GM23338 (cell line): ENCODE data around the gene CD59. TPM values are rescaled to one million over a fixed set of nuclear protein-coding genes. Genes with fewer than 3 reads are reported as not detected.

Experiments
- ATAC-seq: fragments of 200-7000 bp; cut with Tn5 transposase; 3 replicates; pipeline ENCODE4 v1.9.1; 2020
- DNase-seq: peaks from one replicate; pipeline ENCODE4 v3.0.0-alpha.2; 2015; ENCODE audit warnings: low spot score
- H2AFZ ChIP-seq: fragments of 200-600 bp; sonication (generic); 2 replicates; pipeline ENCODE4 v1.8.0; 2016; ENCODE audit warnings: antibody characterized with exemption, mild to moderate bottlenecking, moderate library complexity
- H3F3A ChIP-seq: fragments of 200-600 bp; sonication (generic); replicated peaks from 2 replicates; pipeline ENCODE4 v1.8.0; 2017; ENCODE audit warnings: antibody characterized with exemption, mixed run types, low read depth
- H3K27ac ChIP-seq: fragments of 200-600 bp; sonication (generic); 2 replicates; pipeline ENCODE4 v1.6.1; 2016; ENCODE audit warnings: low read depth
- H3K27me3 ChIP-seq: fragments of 200-600 bp; sonication (generic); 2 replicates; pipeline ENCODE4 v1.8.0; 2016; ENCODE audit warnings: mild to moderate bottlenecking, mixed run types, moderate library complexity; ENCODE audit not compliant: insufficient read depth
- H3K36me3 ChIP-seq: fragments of 200-600 bp; sonication (generic); 2 replicates; pipeline ENCODE4 v1.8.0; 2016; ENCODE audit warnings: mild to moderate bottlenecking; ENCODE audit not compliant: insufficient read depth
- H3K4me1 ChIP-seq: fragments of 200-600 bp; sonication (generic); 2 replicates; pipeline ENCODE4 v1.8.0; 2016; ENCODE audit warnings: mild to moderate bottlenecking, moderate library complexity; ENCODE audit not compliant: insufficient read depth
- H3K4me2 ChIP-seq: fragments of 200-600 bp; sonication (generic); 2 replicates; pipeline ENCODE4 v1.7.1; 2017; ENCODE audit warnings: mixed run types
- H3K4me3 ChIP-seq: fragments of 200-600 bp; sonication (generic); 2 replicates; pipeline ENCODE4 v1.6.1; 2016; ENCODE audit warnings: mixed run types
- H3K79me2 ChIP-seq: fragments of 200-600 bp; sonication (generic); replicated peaks from 2 replicates; pipeline ENCODE4 v1.8.0; 2017; ENCODE audit warnings: mild to moderate bottlenecking; ENCODE audit not compliant: insufficient read depth
- H3K9me2 ChIP-seq: fragments of 200-600 bp; sonication (generic); 2 replicates; pipeline ENCODE4 v1.8.0; 2017; ENCODE audit not compliant: insufficient read depth
- H4K20me1 ChIP-seq: fragments of 200-600 bp; sonication (generic); replicated peaks from 2 replicates; pipeline ENCODE4 v1.8.0; 2017; ENCODE audit warnings: mild to moderate bottlenecking; ENCODE audit not compliant: insufficient read depth
- H3K27ac Mint-ChIP-seq: 2 replicates; pipeline ENCODE4 v1.8.0; 2020; ENCODE audit warnings: inconsistent platforms, mild to moderate bottlenecking, moderate library complexity, mixed read lengths
- H3K27me3 Mint-ChIP-seq: 3 replicates; pipeline ENCODE4 v1.8.0; 2022; ENCODE audit warnings: low read depth, mild to moderate bottlenecking, moderate library complexity, mixed read lengths, inconsistent platforms; ENCODE audit not compliant: insufficient read depth, poor library complexity
- H3K36me3 Mint-ChIP-seq: 3 replicates; pipeline ENCODE4 v1.8.0; 2021; ENCODE audit warnings: low read depth, mild to moderate bottlenecking, inconsistent platforms, moderate library complexity, mixed read lengths
- H3K4me1 Mint-ChIP-seq: 3 replicates; pipeline ENCODE4 v1.8.0; 2020; ENCODE audit warnings: mild to moderate bottlenecking, inconsistent platforms, mixed read lengths
- H3K4me3 Mint-ChIP-seq: 3 replicates; pipeline ENCODE4 v1.8.0; 2021; ENCODE audit warnings: moderate library complexity, mild to moderate bottlenecking, inconsistent platforms, mixed read lengths
- H3K9me3 Mint-ChIP-seq: 3 replicates; pipeline ENCODE4 v1.8.0; 2020; ENCODE audit warnings: moderate library complexity, mild to moderate bottlenecking, inconsistent platforms, mixed read lengths
- CREB1 ChIP-seq: fragments of 250-450 bp; sonication (Bioruptor Pico); IDR thresholded peaks from 2 replicates; pipeline ENCODE4 v1.5.0; 2020; ENCODE audit warnings: low read depth, mild to moderate bottlenecking, moderate library complexity
- EZH2 ChIP-seq: fragments of 200-600 bp; sonication (generic); IDR thresholded peaks from one replicate; pipeline ENCODE4 v1.8.0; 2017; ENCODE audit warnings: antibody characterized with exemption, mild to moderate bottlenecking, low read depth; ENCODE audit not compliant: unreplicated experiment
- EZH2phosphoT487 ChIP-seq: fragments of 200-600 bp; sonication (generic); IDR thresholded peaks from one replicate; pipeline ENCODE4 v1.8.1; 2018; ENCODE audit warnings: antibody characterized with exemption; ENCODE audit not compliant: unreplicated experiment
- JUNB ChIP-seq: IDR thresholded peaks from one replicate; pipeline ENCODE4 v1.6.1; 2016; ENCODE audit warnings: antibody characterized with exemption; ENCODE audit not compliant: unreplicated experiment
- NANOG ChIP-seq: IDR thresholded peaks from 2 replicates; pipeline ENCODE4 v1.6.1; 2016; ENCODE audit warnings: antibody characterized with exemption, borderline replicate concordance
- POLR2AphosphoS5 ChIP-seq: IDR thresholded peaks from 2 replicates; pipeline ENCODE4 v1.6.1; 2016; ENCODE audit warnings: antibody characterized with exemption, low read depth
- STAT1 ChIP-seq: IDR thresholded peaks from one replicate; pipeline ENCODE4 v1.6.1; 2016; ENCODE audit warnings: antibody characterized with exemption; ENCODE audit not compliant: unreplicated experiment
- ZNF114 ChIP-seq: fragments of 250-450 bp; sonication (Bioruptor Pico); IDR thresholded peaks from 2 replicates; pipeline ENCODE4 v1.5.0; 2020; ENCODE audit warnings: mild to moderate bottlenecking, moderate library complexity
- ZNF331 ChIP-seq: fragments of 250-450 bp; sonication (Bioruptor Pico); IDR thresholded peaks from 2 replicates; pipeline ENCODE4 v1.5.0; 2020; ENCODE audit warnings: low read depth, mild to moderate bottlenecking, moderate library complexity
- polyA plus RNA-seq: library from polyadenylated mRNA; unstranded; fragments of >200 nt; fragmentation: Nextera tagmentation; extraction: Ambion mirVana; gene quantifications from 2 replicates; pipeline ENCODE4 v1.2.1, GENCODE V29; 2016
- total RNA-seq: library from RNA; depleted of rRNA; stranded (reverse); fragments of >200 nt; shearing (Covaris generic); gene quantifications from 2 replicates; pipeline ENCODE4 v1.2.3, GENCODE V29; 2014
- TF ChIP-seq, protein P1 (sequence below): IDR thresholded peaks from 2 replicates; pipeline ENCODE4 v1.6.1; 2016; ENCODE audit warnings: antibody characterized with exemption
- TF ChIP-seq, protein P2 (sequence below): fragments of 250-450 bp; sonication (Bioruptor Pico); IDR thresholded peaks from 2 replicates; pipeline ENCODE4 v1.5.0; 2020; ENCODE audit warnings: mild to moderate bottlenecking, moderate library complexity
- TF ChIP-seq, protein P3 (sequence below): IDR thresholded peaks from one replicate; pipeline ENCODE4 v1.6.1; 2018; ENCODE audit warnings: antibody characterized with exemption; ENCODE audit not compliant: unreplicated experiment
- TF ChIP-seq, protein P4 (sequence below), 2 experiments: fragments of 200-600 bp in 1 of 2; sonication (generic) in 1 of 2; conservative IDR thresholded peaks; 2 replicates each; pipeline versions ENCODE4 v1.5.1 to v1.6.1; 2016 to 2017; ENCODE audit warnings: antibody characterized with exemption in 2 of 2, low read depth in 2 of 2, mild to moderate bottlenecking in 2 of 2, moderate library complexity in 1 of 2

Gene CD59
- total and polyA plus RNA-seq, 2 experiments from 2014 or later, result 41.5 to 86.6 TPM

DNA sequence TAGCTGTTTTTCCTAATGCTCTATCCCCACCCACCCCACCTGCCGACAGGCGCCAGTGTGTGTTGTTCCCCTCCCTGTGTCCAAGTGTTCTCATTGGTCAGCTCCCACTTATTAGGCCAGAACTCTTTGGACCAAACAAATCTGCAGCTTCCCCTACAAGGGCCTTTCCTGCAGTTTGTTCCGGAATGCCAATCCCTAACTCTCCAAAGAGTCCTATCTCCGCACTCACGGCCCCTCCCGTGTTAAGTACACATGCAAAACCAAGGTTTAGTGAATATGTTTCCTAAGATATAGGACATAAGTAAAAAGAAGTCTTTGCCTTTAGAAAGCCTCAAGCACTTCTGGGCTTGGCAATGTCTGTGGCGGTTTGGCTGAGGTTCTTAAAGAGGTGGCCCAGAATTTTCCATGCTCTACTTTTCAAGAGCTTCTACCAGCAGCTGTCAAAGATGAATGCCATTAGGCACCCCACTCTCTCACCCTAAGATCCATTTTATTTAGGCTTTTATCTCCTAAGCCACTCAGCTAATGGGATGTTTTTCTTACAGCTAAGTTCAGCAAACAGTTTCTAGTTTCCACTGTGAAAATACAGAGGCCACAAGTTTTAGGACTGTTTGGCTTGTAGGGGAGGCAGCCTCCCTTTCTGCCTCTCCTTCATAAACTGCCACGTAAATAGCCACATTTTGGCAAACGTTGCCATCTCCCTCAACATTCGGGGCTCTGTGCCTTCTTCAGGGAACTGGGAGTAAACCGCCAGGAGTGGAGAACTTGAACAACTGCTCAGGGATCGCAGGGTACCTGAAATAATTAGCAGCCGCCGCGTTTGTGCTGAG, 1.6 kb downstream of the CD59 start:
- Mint-ChIP-seq H3K27ac (no peak overlapping the region), H3K4me3 (peak overlapping the region; percentile 86), H3K4me1 (peaks cover 25% of the 10 kb centered on the region), H3K9me3 (no peaks in the 10 kb centered on the region), H3K27me3 (peaks cover 14% of the 10 kb centered on the region), H3K36me3 (no peaks in the 10 kb centered on the region)
- peaks cover 15% of the 10 kb centered on the region for H3K27me3 ChIP-seq
- no peak for ATAC-seq
- peak overlapping the region; percentile 100 for H3K4me2 ChIP-seq
- peak overlapping the region; percentile 94; the same call in 1 of the 2 replicates for H2AFZ ChIP-seq
- H3K36me3 ChIP-seq, result no peaks in the 10 kb centered on the region
- no peak overlapping the region for H3K27ac ChIP-seq
- H3K4me3 ChIP-seq, result peak overlapping the region; percentile 98
- peaks cover 21% of the 10 kb centered on the region for H3K4me1 ChIP-seq
- peak; percentile 19 for DNase-seq
- H3K79me2 ChIP-seq, result peaks cover 60% of the 10 kb centered on the region
- H4K20me1 ChIP-seq, result peaks cover 20% of the 10 kb centered on the region
- H3K9me2 ChIP-seq, result no peaks in the 10 kb centered on the region
- H3F3A ChIP-seq, result no peaks in the 10 kb centered on the region; the same call in 1 of the 2 replicates
- TF ChIP-seq EZH2 (no peak), JUNB (no peak), STAT1 (no peak), ZNF331 (CRISPR knock-in tag) (no peak), ZNF114 (CRISPR knock-in tag) (no peak), EZH2phosphoT487 (no peak), POLR2AphosphoS5 (no peak), CREB1 (CRISPR knock-in tag) (no peak), NANOG (no peak)
- TF ChIP-seq, protein P1, sequence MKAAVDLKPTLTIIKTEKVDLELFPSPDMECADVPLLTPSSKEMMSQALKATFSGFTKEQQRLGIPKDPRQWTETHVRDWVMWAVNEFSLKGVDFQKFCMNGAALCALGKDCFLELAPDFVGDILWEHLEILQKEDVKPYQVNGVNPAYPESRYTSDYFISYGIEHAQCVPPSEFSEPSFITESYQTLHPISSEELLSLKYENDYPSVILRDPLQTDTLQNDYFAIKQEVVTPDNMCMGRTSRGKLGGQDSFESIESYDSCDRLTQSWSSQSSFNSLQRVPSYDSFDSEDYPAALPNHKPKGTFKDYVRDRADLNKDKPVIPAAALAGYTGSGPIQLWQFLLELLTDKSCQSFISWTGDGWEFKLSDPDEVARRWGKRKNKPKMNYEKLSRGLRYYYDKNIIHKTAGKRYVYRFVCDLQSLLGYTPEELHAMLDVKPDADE, result no peak
- TF ChIP-seq, protein P2, sequence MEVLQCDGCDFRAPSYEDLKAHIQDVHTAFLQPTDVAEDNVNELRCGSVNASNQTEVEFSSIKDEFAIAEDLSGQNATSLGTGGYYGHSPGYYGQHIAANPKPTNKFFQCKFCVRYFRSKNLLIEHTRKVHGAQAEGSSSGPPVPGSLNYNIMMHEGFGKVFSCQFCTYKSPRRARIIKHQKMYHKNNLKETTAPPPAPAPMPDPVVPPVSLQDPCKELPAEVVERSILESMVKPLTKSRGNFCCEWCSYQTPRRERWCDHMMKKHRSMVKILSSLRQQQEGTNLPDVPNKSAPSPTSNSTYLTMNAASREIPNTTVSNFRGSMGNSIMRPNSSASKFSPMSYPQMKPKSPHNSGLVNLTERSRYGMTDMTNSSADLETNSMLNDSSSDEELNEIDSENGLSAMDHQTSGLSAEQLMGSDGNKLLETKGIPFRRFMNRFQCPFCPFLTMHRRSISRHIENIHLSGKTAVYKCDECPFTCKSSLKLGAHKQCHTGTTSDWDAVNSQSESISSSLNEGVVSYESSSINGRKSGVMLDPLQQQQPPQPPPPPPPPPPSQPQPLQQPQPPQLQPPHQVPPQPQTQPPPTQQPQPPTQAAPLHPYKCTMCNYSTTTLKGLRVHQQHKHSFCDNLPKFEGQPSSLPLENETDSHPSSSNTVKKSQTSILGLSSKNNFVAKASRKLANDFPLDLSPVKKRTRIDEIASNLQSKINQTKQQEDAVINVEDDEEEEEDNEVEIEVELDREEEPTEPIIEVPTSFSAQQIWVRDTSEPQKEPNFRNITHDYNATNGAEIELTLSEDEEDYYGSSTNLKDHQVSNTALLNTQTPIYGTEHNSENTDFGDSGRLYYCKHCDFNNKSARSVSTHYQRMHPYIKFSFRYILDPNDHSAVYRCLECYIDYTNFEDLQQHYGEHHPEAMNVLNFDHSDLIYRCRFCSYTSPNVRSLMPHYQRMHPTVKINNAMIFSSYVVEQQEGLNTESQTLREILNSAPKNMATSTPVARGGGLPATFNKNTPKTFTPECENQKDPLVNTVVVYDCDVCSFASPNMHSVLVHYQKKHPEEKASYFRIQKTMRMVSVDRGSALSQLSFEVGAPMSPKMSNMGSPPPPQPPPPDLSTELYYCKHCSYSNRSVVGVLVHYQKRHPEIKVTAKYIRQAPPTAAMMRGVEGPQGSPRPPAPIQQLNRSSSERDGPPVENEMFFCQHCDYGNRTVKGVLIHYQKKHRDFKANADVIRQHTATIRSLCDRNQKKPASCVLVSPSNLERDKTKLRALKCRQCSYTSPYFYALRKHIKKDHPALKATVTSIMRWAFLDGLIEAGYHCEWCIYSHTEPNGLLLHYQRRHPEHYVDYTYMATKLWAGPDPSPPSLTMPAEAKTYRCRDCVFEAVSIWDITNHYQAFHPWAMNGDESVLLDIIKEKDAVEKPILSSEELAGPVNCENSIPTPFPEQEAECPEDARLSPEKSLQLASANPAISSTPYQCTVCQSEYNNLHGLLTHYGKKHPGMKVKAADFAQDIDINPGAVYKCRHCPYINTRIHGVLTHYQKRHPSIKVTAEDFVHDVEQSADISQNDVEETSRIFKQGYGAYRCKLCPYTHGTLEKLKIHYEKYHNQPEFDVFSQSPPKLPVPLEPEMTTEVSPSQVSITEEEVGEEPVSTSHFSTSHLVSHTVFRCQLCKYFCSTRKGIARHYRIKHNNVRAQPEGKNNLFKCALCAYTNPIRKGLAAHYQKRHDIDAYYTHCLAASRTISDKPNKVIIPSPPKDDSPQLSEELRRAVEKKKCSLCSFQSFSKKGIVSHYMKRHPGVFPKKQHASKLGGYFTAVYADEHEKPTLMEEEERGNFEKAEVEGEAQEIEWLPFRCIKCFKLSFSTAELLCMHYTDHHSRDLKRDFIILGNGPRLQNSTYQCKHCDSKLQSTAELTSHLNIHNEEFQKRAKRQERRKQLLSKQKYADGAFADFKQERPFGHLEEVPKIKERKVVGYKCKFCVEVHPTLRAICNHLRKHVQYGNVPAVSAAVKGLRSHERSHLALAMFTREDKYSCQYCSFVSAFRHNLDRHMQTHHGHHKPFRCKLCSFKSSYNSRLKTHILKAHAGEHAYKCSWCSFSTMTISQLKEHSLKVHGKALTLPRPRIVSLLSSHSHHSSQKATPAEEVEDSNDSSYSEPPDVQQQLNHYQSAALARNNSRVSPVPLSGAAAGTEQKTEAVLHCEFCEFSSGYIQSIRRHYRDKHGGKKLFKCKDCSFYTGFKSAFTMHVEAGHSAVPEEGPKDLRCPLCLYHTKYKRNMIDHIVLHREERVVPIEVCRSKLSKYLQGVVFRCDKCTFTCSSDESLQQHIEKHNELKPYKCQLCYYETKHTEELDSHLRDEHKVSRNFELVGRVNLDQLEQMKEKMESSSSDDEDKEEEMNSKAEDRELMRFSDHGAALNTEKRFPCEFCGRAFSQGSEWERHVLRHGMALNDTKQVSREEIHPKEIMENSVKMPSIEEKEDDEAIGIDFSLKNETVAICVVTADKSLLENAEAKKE (CRISPR knock-in tag), result no peak
- TF ChIP-seq, protein P3, sequence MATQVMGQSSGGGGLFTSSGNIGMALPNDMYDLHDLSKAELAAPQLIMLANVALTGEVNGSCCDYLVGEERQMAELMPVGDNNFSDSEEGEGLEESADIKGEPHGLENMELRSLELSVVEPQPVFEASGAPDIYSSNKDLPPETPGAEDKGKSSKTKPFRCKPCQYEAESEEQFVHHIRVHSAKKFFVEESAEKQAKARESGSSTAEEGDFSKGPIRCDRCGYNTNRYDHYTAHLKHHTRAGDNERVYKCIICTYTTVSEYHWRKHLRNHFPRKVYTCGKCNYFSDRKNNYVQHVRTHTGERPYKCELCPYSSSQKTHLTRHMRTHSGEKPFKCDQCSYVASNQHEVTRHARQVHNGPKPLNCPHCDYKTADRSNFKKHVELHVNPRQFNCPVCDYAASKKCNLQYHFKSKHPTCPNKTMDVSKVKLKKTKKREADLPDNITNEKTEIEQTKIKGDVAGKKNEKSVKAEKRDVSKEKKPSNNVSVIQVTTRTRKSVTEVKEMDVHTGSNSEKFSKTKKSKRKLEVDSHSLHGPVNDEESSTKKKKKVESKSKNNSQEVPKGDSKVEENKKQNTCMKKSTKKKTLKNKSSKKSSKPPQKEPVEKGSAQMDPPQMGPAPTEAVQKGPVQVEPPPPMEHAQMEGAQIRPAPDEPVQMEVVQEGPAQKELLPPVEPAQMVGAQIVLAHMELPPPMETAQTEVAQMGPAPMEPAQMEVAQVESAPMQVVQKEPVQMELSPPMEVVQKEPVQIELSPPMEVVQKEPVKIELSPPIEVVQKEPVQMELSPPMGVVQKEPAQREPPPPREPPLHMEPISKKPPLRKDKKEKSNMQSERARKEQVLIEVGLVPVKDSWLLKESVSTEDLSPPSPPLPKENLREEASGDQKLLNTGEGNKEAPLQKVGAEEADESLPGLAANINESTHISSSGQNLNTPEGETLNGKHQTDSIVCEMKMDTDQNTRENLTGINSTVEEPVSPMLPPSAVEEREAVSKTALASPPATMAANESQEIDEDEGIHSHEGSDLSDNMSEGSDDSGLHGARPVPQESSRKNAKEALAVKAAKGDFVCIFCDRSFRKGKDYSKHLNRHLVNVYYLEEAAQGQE, result no peak
- TF ChIP-seq, protein P4, sequence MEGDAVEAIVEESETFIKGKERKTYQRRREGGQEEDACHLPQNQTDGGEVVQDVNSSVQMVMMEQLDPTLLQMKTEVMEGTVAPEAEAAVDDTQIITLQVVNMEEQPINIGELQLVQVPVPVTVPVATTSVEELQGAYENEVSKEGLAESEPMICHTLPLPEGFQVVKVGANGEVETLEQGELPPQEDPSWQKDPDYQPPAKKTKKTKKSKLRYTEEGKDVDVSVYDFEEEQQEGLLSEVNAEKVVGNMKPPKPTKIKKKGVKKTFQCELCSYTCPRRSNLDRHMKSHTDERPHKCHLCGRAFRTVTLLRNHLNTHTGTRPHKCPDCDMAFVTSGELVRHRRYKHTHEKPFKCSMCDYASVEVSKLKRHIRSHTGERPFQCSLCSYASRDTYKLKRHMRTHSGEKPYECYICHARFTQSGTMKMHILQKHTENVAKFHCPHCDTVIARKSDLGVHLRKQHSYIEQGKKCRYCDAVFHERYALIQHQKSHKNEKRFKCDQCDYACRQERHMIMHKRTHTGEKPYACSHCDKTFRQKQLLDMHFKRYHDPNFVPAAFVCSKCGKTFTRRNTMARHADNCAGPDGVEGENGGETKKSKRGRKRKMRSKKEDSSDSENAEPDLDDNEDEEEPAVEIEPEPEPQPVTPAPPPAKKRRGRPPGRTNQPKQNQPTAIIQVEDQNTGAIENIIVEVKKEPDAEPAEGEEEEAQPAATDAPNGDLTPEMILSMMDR (conservative IDR thresholded peaks at IDR 0.05; ENCODE audit: low read depth in 2 of 2), result no peak
